GM23338 (cell line): ENCODE results near the gene CGRRF1. TPM values are rescaled to one million over a fixed set of nuclear protein-coding genes. Genes with fewer than 3 reads are reported as not detected.

Source experiments
- ATAC-seq: fragments of 200-7000 bp; cut with Tn5 transposase; 3 replicates; pipeline ENCODE4 v1.9.1; 2020
- DNase-seq: peaks from one replicate; pipeline ENCODE4 v3.0.0-alpha.2; 2015; ENCODE audit warnings: low spot score
- H2AFZ ChIP-seq: fragments of 200-600 bp; sonication (generic); 2 replicates; pipeline ENCODE4 v1.8.0; 2016; ENCODE audit warnings: antibody characterized with exemption, mild to moderate bottlenecking, moderate library complexity
- H3F3A ChIP-seq: fragments of 200-600 bp; sonication (generic); replicated peaks from 2 replicates; pipeline ENCODE4 v1.8.0; 2017; ENCODE audit warnings: antibody characterized with exemption, mixed run types, low read depth
- H3K27ac ChIP-seq: fragments of 200-600 bp; sonication (generic); 2 replicates; pipeline ENCODE4 v1.6.1; 2016; ENCODE audit warnings: low read depth
- H3K27me3 ChIP-seq: fragments of 200-600 bp; sonication (generic); 2 replicates; pipeline ENCODE4 v1.8.0; 2016; ENCODE audit warnings: mild to moderate bottlenecking, mixed run types, moderate library complexity; ENCODE audit not compliant: insufficient read depth
- H3K36me3 ChIP-seq: fragments of 200-600 bp; sonication (generic); 2 replicates; pipeline ENCODE4 v1.8.0; 2016; ENCODE audit warnings: mild to moderate bottlenecking; ENCODE audit not compliant: insufficient read depth
- H3K4me1 ChIP-seq: fragments of 200-600 bp; sonication (generic); 2 replicates; pipeline ENCODE4 v1.8.0; 2016; ENCODE audit warnings: mild to moderate bottlenecking, moderate library complexity; ENCODE audit not compliant: insufficient read depth
- H3K4me2 ChIP-seq: fragments of 200-600 bp; sonication (generic); 2 replicates; pipeline ENCODE4 v1.7.1; 2017; ENCODE audit warnings: mixed run types
- H3K4me3 ChIP-seq: fragments of 200-600 bp; sonication (generic); 2 replicates; pipeline ENCODE4 v1.6.1; 2016; ENCODE audit warnings: mixed run types
- H3K79me2 ChIP-seq: fragments of 200-600 bp; sonication (generic); replicated peaks from 2 replicates; pipeline ENCODE4 v1.8.0; 2017; ENCODE audit warnings: mild to moderate bottlenecking; ENCODE audit not compliant: insufficient read depth
- H3K9me2 ChIP-seq: fragments of 200-600 bp; sonication (generic); 2 replicates; pipeline ENCODE4 v1.8.0; 2017; ENCODE audit not compliant: insufficient read depth
- H4K20me1 ChIP-seq: fragments of 200-600 bp; sonication (generic); replicated peaks from 2 replicates; pipeline ENCODE4 v1.8.0; 2017; ENCODE audit warnings: mild to moderate bottlenecking; ENCODE audit not compliant: insufficient read depth
- H3K27ac Mint-ChIP-seq: 2 replicates; pipeline ENCODE4 v1.8.0; 2020; ENCODE audit warnings: inconsistent platforms, mild to moderate bottlenecking, moderate library complexity, mixed read lengths
- H3K27me3 Mint-ChIP-seq: 3 replicates; pipeline ENCODE4 v1.8.0; 2022; ENCODE audit warnings: low read depth, mild to moderate bottlenecking, moderate library complexity, mixed read lengths, inconsistent platforms; ENCODE audit not compliant: insufficient read depth, poor library complexity
- H3K36me3 Mint-ChIP-seq: 3 replicates; pipeline ENCODE4 v1.8.0; 2021; ENCODE audit warnings: low read depth, mild to moderate bottlenecking, inconsistent platforms, moderate library complexity, mixed read lengths
- H3K4me1 Mint-ChIP-seq: 3 replicates; pipeline ENCODE4 v1.8.0; 2020; ENCODE audit warnings: mild to moderate bottlenecking, inconsistent platforms, mixed read lengths
- H3K4me3 Mint-ChIP-seq: 3 replicates; pipeline ENCODE4 v1.8.0; 2021; ENCODE audit warnings: moderate library complexity, mild to moderate bottlenecking, inconsistent platforms, mixed read lengths
- H3K9me3 Mint-ChIP-seq: 3 replicates; pipeline ENCODE4 v1.8.0; 2020; ENCODE audit warnings: moderate library complexity, mild to moderate bottlenecking, inconsistent platforms, mixed read lengths
- CREB1 ChIP-seq: fragments of 250-450 bp; sonication (Bioruptor Pico); IDR thresholded peaks from 2 replicates; pipeline ENCODE4 v1.5.0; 2020; ENCODE audit warnings: low read depth, mild to moderate bottlenecking, moderate library complexity
- ETS1 ChIP-seq: IDR thresholded peaks from 2 replicates; pipeline ENCODE4 v1.6.1; 2016; ENCODE audit warnings: antibody characterized with exemption
- EZH2 ChIP-seq: fragments of 200-600 bp; sonication (generic); IDR thresholded peaks from one replicate; pipeline ENCODE4 v1.8.0; 2017; ENCODE audit warnings: antibody characterized with exemption, mild to moderate bottlenecking, low read depth; ENCODE audit not compliant: unreplicated experiment
- EZH2phosphoT487 ChIP-seq: fragments of 200-600 bp; sonication (generic); IDR thresholded peaks from one replicate; pipeline ENCODE4 v1.8.1; 2018; ENCODE audit warnings: antibody characterized with exemption; ENCODE audit not compliant: unreplicated experiment
- JUNB ChIP-seq: IDR thresholded peaks from one replicate; pipeline ENCODE4 v1.6.1; 2016; ENCODE audit warnings: antibody characterized with exemption; ENCODE audit not compliant: unreplicated experiment
- NANOG ChIP-seq: IDR thresholded peaks from 2 replicates; pipeline ENCODE4 v1.6.1; 2016; ENCODE audit warnings: antibody characterized with exemption, borderline replicate concordance
- POLR2AphosphoS5 ChIP-seq: IDR thresholded peaks from 2 replicates; pipeline ENCODE4 v1.6.1; 2016; ENCODE audit warnings: antibody characterized with exemption, low read depth
- ZNF331 ChIP-seq: fragments of 250-450 bp; sonication (Bioruptor Pico); IDR thresholded peaks from 2 replicates; pipeline ENCODE4 v1.5.0; 2020; ENCODE audit warnings: low read depth, mild to moderate bottlenecking, moderate library complexity
- polyA plus RNA-seq: library from polyadenylated mRNA; unstranded; fragments of >200 nt; fragmentation: Nextera tagmentation; extraction: Ambion mirVana; gene quantifications from 2 replicates; pipeline ENCODE4 v1.2.1, GENCODE V29; 2016
- total RNA-seq: library from RNA; depleted of rRNA; stranded (reverse); fragments of >200 nt; shearing (Covaris generic); gene quantifications from 2 replicates; pipeline ENCODE4 v1.2.3, GENCODE V29; 2014
- TF ChIP-seq, protein P1 (sequence below): fragments of 250-450 bp; sonication (Bioruptor Pico); IDR thresholded peaks from 2 replicates; pipeline ENCODE4 v1.5.0; 2020; ENCODE audit warnings: mild to moderate bottlenecking, moderate library complexity

CGRRF1 gene
- total and polyA plus RNA-seq, 2 experiments from 2014 or later = 18.8 to 28.3 TPM

- TF ChIP-seq ETS1 (no peak), EZH2 (no peak), JUNB (no peak)
These were observed 2.7 kb downstream of the CGRRF1 start (continued) for GRCh38 chr14:54512393-54512792.

DNA sequence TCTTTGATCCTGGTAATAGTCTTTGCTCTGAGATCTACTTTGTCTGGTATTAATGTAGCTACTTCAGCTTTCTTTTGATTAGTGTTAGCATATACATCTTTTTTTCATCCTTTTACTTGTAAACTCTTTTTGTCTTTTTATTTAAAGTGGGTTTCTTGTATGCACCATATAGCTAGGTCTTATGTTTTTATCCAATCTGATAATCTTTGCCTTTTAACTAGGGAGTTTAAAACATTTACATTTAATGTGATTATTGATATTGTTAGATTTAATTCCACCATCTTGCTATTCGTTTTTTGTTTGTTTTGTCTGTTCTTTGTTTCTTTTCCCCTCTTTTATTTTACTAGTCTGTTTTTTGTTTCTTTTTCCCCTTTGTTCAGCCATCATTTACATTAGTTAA is 6.0 kb downstream of the CGRRF1 start:
- Histone ChIP-seq H3K9me2 (no peaks in the 10 kb centered on the region), H3K79me2 (peaks cover 94% of the 10 kb centered on the region), H3K27me3 (no peaks in the 10 kb centered on the region), H3K36me3 (no peaks in the 10 kb centered on the region), H4K20me1 (0 out of 2 replicates have a peak, but pooled peaks cover 10% of the 10 kb centered on the region), H3K4me3 (no peak overlapping the region), H3K4me1 (peaks cover 7% of the 10 kb centered on the region), H3K27ac (no peak overlapping the region), H3K4me2 (no peak overlapping the region), H2AFZ (no peak overlapping the region), H3F3A (no peaks in the 10 kb centered on the region)
- no peak for ATAC-seq
- Mint-ChIP-seq H3K27me3 (peaks cover 4% of the 10 kb centered on the region), H3K4me3 (no peak overlapping the region), H3K36me3 (peaks cover 37% of the 10 kb centered on the region), H3K9me3 (peaks cover 9% of the 10 kb centered on the region), H3K27ac (no peak overlapping the region), H3K4me1 (peaks cover 9% of the 10 kb centered on the region)
- no peak for DNase-seq
- TF ChIP-seq EZH2 (no peak), ETS1 (no peak), CREB1 (CRISPR knock-in tag) (no peak), POLR2AphosphoS5 (no peak), EZH2phosphoT487 (no peak)

GRCh38 chr14:54516709-54517108 is 7.0 kb downstream of the CGRRF1 start:
- H3K4me3 ChIP-seq = no peak overlapping the region
- H3K36me3 Mint-ChIP-seq = peaks cover 37% of the 10 kb centered on the region
- no peak overlapping the region for H3K27ac ChIP-seq
- peaks cover 94% of the 10 kb centered on the region for H3K79me2 ChIP-seq
- H3K36me3 ChIP-seq = no peaks in the 10 kb centered on the region
- DNase-seq = no peak
- no peak overlapping the region for H3K27ac Mint-ChIP-seq
- H3K4me3 Mint-ChIP-seq = no peak overlapping the region
- no peaks in the 10 kb centered on the region for H3F3A ChIP-seq
- H3K4me1 ChIP-seq = no peaks in the 10 kb centered on the region
- H3K4me1 Mint-ChIP-seq = peaks cover 4% of the 10 kb centered on the region; the same call in 2 of the 3 replicates
- peaks cover 4% of the 10 kb centered on the region for H3K27me3 Mint-ChIP-seq
- H3K9me2 ChIP-seq = no peaks in the 10 kb centered on the region
- no peak for ATAC-seq
- peaks cover 9% of the 10 kb centered on the region for H3K9me3 Mint-ChIP-seq
- H2AFZ ChIP-seq = no peak overlapping the region
- H3K27me3 ChIP-seq = no peaks in the 10 kb centered on the region
- H4K20me1 ChIP-seq = peaks cover 10% of the 10 kb centered on the region; the same call in 1 of the 2 replicates
- H3K4me2 ChIP-seq = no peak overlapping the region
- TF ChIP-seq ETS1 (no peak), NANOG (no peak), POLR2AphosphoS5 (no peak), CREB1 (CRISPR knock-in tag) (no peak), ZNF331 (CRISPR knock-in tag) (no peak), JUNB (no peak), EZH2phosphoT487 (no peak)
- TF ChIP-seq, protein P1, sequence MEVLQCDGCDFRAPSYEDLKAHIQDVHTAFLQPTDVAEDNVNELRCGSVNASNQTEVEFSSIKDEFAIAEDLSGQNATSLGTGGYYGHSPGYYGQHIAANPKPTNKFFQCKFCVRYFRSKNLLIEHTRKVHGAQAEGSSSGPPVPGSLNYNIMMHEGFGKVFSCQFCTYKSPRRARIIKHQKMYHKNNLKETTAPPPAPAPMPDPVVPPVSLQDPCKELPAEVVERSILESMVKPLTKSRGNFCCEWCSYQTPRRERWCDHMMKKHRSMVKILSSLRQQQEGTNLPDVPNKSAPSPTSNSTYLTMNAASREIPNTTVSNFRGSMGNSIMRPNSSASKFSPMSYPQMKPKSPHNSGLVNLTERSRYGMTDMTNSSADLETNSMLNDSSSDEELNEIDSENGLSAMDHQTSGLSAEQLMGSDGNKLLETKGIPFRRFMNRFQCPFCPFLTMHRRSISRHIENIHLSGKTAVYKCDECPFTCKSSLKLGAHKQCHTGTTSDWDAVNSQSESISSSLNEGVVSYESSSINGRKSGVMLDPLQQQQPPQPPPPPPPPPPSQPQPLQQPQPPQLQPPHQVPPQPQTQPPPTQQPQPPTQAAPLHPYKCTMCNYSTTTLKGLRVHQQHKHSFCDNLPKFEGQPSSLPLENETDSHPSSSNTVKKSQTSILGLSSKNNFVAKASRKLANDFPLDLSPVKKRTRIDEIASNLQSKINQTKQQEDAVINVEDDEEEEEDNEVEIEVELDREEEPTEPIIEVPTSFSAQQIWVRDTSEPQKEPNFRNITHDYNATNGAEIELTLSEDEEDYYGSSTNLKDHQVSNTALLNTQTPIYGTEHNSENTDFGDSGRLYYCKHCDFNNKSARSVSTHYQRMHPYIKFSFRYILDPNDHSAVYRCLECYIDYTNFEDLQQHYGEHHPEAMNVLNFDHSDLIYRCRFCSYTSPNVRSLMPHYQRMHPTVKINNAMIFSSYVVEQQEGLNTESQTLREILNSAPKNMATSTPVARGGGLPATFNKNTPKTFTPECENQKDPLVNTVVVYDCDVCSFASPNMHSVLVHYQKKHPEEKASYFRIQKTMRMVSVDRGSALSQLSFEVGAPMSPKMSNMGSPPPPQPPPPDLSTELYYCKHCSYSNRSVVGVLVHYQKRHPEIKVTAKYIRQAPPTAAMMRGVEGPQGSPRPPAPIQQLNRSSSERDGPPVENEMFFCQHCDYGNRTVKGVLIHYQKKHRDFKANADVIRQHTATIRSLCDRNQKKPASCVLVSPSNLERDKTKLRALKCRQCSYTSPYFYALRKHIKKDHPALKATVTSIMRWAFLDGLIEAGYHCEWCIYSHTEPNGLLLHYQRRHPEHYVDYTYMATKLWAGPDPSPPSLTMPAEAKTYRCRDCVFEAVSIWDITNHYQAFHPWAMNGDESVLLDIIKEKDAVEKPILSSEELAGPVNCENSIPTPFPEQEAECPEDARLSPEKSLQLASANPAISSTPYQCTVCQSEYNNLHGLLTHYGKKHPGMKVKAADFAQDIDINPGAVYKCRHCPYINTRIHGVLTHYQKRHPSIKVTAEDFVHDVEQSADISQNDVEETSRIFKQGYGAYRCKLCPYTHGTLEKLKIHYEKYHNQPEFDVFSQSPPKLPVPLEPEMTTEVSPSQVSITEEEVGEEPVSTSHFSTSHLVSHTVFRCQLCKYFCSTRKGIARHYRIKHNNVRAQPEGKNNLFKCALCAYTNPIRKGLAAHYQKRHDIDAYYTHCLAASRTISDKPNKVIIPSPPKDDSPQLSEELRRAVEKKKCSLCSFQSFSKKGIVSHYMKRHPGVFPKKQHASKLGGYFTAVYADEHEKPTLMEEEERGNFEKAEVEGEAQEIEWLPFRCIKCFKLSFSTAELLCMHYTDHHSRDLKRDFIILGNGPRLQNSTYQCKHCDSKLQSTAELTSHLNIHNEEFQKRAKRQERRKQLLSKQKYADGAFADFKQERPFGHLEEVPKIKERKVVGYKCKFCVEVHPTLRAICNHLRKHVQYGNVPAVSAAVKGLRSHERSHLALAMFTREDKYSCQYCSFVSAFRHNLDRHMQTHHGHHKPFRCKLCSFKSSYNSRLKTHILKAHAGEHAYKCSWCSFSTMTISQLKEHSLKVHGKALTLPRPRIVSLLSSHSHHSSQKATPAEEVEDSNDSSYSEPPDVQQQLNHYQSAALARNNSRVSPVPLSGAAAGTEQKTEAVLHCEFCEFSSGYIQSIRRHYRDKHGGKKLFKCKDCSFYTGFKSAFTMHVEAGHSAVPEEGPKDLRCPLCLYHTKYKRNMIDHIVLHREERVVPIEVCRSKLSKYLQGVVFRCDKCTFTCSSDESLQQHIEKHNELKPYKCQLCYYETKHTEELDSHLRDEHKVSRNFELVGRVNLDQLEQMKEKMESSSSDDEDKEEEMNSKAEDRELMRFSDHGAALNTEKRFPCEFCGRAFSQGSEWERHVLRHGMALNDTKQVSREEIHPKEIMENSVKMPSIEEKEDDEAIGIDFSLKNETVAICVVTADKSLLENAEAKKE (CRISPR knock-in tag) = no peak
